Left colon (tissue), 2 donors: ENCODE data around the gene SH2D2A. TPM values are rescaled to one million over a fixed set of nuclear protein-coding genes. Genes with fewer than 3 reads are reported as not detected.

Experiments used
- ATAC-seq: fragments of 200-7000 bp; cut with Tn5 transposase; one replicate; pipeline ENCODE4 v1.9.1; 2020; ENCODE audit warnings: mild to moderate bottlenecking, moderate library complexity
- DNase-seq, 2 donors: peaks; one replicate each; pipeline ENCODE4 v3.0.0-alpha.2; 2020
- intact Hi-C, 2 donors: fragments of 100-400 bp; cut with DNase I in 1 of 2; cut with micrococcal nuclease in 1 of 2; formaldehyde crosslinking; loops; one replicate each; pipeline versions ENCODE4 v1.11.2 to v1.14.0; 2022; cut with DNase I, micrococcal nuclease
- total RNA-seq, 2 donors: library from RNA; stranded (reverse); fragmentation: NEBNext Ultra II Directional; extraction: Animal tissue kit (Norgen Biotek cat#: 25700); gene quantifications; one replicate each; pipeline ENCODE4 v1.2.1, GENCODE V29; 2021
- donor health status: DM: no; HTN: no; CAD: no.
- donor health status: DM: yes; HTN: yes; CAD: no.

SH2D2A gene
- total RNA-seq, 2 donors from 2014 or later: 1.4 to 2.4 TPM

GRCh38 chr1:156836041-156836654 lies 19.5 kb upstream of the SH2D2A start:
- DNase-seq (no peak), ATAC-seq (no peak)
- intact Hi-C loops: no loop called here

- no peak for DNase-seq
- ATAC-seq: no peak
These were observed 17.7 kb upstream of the SH2D2A start for GRCh38 chr1:156834322-156834721.

GRCh38 chr1:156833603-156834002 lies 17.0 kb upstream of the SH2D2A start:
- no peak for ATAC-seq
- no peak for DNase-seq
- intact Hi-C loops: no loop called here

More at GRCh38 chr1:156834322-156834721, 17.7 kb upstream of the SH2D2A start:
- intact Hi-C loops: no loop called here

GRCh38 chr1:156832434-156832833 lies 15.8 kb upstream of the SH2D2A start:
- intact Hi-C loops: no loop called here
- no peak for ATAC-seq
- no peak for DNase-seq

GRCh38 chr1:156828400-156829124 lies 11.9 kb upstream of the SH2D2A start:
- no peak for ATAC-seq
- intact Hi-C loops: no loop called here

GRCh38 chr1:156826630-156827029 lies 10.0 kb upstream of the SH2D2A start:
- ATAC-seq (no peak), DNase-seq (no peak)
- intact Hi-C loops: no loop called here

More at GRCh38 chr1:156828400-156829124, 11.9 kb upstream of the SH2D2A start:
- DNase-seq: no peak

- no peak for ATAC-seq
- intact Hi-C loops: no loop called here
- no peak for DNase-seq
These were observed 6.7 kb upstream of the SH2D2A start for GRCh38 chr1:156823210-156823790.

- intact Hi-C loops: no loop called here
- ATAC-seq (no peak), DNase-seq (no peak)
These were observed 6.0 kb upstream of the SH2D2A start for GRCh38 chr1:156822680-156823079.

- intact Hi-C loops: no loop called here
- DNase-seq: no peak
- no peak for ATAC-seq
These were observed 5.2 kb upstream of the SH2D2A start for GRCh38 chr1:156821801-156822200.

GRCh38 chr1:156815961-156816422 lies 656 bp downstream of the SH2D2A start:
- intact Hi-C loops: no loop called here
- ATAC-seq: no peak
- DNase-seq: no peak

- DNase-seq (peak in 1 of 2 donors; percentile 42), ATAC-seq (no peak)
- intact Hi-C loops: no loop called here
These were observed 1.3 kb downstream of the SH2D2A start for GRCh38 chr1:156815307-156815826.

GRCh38 chr1:156814571-156815260 lies 1.9 kb downstream of the SH2D2A start:
- peak in 1 of 2 donors; percentile 16 for DNase-seq
- intact Hi-C loops: no loop called here
- no peak for ATAC-seq

- intact Hi-C loops: no loop called here
These were observed 2.7 kb downstream of the SH2D2A start for GRCh38 chr1:156813750-156814570.

GRCh38 chr1:156813298-156813697 lies 3.4 kb downstream of the SH2D2A start:
- intact Hi-C loops: no loop called here
- ATAC-seq (no peak), DNase-seq (no peak)

More at GRCh38 chr1:156813750-156814570, 2.7 kb downstream of the SH2D2A start:
- peak; percentile 91 for ATAC-seq
- peak; percentile 71 to 84 for DNase-seq

- no peak for DNase-seq
- no peak for ATAC-seq
- intact Hi-C loops: no loop called here
These were observed 4.2 kb downstream of the SH2D2A start for GRCh38 chr1:156812293-156812990.

- DNase-seq: no peak
- no peak for ATAC-seq
- intact Hi-C loops: no loop called here
These were observed 5.5 kb downstream of the SH2D2A start for GRCh38 chr1:156811168-156811567.

GRCh38 chr1:156809711-156810366 lies 6.8 kb downstream of the SH2D2A start:
- DNase-seq: no peak
- ATAC-seq: no peak
- intact Hi-C loops: no loop called here
